ENCODE data around the gene SLFN14.
"Not testable (repeated sequence)": the region's sequence is repeated elsewhere in the genome, so short reads cannot be mapped to it uniquely, and the experiment has no call there.

Gene SLFN14
- long read RNA-seq, donor 1: 0 reads
- long read RNA-seq, donor 2: 0 reads
- long read RNA-seq, donor 3: 0 reads
- long read RNA-seq, donor 4: 0 reads
- long read RNA-seq, donor 5: 0 reads
- long read RNA-seq, donor 6: 0 reads
- long read RNA-seq, donor 7: 0 reads
- long read RNA-seq, donor 8: 0 reads

- DNase-seq: no peak
These were observed at the start of gene SLFN14 for GRCh38 chr17:35560703-35561102. TSS of gene SLFN14 (minus strand) at chr17:35560819. CDS start at chr17:35558062, 2,757 bp downstream.

GRCh38 chr17:35609831-35610230, 49.2 kb upstream of the SLFN14 start:
- DNase-seq: no peak

GRCh38 chr17:35607239-35607847, 46.7 kb upstream of the SLFN14 start:
- no peak for DNase-seq

DNA sequence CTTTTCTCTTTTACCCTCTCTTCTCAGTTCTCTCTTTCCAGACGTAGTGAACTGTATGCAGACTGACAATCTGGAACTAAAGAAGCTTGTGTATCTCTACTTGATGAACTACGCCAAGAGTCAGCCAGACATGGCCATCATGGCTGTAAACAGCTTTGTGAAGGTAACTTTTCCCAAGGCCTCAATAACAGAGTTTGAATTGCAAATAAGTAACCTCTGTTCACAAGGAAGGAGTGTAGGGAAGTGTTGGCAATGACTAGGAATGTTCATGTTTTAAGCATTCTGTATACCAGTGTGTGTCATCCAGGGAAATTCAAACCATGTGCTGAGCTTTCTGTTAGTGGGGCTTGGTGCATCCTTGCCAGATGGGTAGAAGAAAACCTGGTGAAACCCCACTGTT, 45.1 kb upstream of the SLFN14 start:
- DNase-seq: no peak

- no peak for DNase-seq
These were observed 43.1 kb upstream of the SLFN14 start for GRCh38 chr17:35603674-35604073.

DNA sequence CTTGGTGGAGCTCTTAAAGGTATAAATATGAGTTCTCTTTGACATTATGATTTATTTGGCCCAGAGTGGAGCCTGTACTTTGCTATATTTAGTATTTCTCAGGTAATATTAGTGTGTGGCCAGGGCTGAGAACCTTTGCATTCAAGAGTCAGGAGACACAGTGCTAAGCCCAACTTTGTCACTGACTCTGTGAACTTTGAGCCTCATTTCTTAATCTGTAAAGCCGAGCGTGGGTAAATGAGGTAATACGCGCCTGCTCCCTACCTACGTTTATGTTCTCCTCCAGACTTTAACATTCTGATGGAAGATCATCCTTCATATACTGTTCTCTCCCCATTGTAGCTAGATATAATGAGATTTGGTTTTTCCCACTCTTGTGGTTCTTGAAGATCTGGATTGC, 37.0 kb upstream of the SLFN14 start:
- DNase-seq: no peak

DNA sequence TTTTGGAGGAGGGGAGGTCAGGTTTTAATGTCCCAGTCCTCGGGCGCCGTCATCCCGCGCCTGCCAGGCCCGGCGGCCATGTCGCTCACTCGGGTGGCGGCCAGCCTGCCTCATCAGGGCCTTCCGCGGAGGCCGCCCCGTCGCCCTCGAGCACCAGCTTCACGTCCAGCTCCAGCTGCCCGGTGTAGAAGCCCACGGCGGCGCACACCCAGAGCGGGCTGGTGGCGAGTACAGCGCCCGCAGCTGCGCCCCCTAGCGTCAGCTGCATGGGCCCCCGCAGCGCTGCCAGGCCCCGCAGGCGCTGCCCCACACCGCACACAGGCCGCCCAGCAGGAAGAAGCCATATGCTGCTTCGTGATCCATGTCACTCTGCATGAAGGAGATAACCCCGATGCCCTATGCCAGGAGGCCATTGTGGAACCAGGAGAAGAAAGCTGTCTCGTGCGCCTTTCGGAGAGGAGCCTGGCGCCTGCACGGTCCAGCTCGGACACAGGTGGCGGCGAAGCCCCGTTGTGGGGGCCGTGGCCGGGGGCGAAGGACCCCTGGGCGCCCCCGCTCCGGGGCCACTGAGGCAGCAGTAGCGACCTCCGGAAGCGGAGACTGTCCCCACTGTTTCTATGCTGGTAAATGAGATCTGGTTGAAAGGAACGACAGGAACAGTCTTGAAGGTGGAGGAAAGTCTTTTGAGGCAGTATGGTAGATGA, 36.1 kb upstream of the SLFN14 start:
- no peak for DNase-seq

DNA sequence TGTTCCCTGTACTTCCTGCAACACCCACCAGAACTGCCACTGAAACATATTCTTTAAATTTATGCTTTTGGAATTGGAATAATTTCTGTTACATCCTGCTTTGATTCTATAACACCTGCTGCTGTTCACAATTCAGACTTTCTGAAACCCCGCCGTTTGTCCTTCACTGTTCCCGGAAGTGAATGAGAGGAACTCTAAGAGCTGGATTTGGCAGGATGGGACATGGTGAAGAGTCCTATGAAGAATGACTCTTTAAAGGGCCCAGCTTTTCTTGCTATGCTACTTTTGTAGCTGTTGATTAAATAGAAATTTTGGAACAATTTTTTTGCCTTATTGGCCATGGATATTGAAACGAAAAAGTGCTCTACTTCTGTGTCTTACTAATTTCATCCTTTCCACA, 35.5 kb upstream of the SLFN14 start:
- DNase-seq: no peak

DNA sequence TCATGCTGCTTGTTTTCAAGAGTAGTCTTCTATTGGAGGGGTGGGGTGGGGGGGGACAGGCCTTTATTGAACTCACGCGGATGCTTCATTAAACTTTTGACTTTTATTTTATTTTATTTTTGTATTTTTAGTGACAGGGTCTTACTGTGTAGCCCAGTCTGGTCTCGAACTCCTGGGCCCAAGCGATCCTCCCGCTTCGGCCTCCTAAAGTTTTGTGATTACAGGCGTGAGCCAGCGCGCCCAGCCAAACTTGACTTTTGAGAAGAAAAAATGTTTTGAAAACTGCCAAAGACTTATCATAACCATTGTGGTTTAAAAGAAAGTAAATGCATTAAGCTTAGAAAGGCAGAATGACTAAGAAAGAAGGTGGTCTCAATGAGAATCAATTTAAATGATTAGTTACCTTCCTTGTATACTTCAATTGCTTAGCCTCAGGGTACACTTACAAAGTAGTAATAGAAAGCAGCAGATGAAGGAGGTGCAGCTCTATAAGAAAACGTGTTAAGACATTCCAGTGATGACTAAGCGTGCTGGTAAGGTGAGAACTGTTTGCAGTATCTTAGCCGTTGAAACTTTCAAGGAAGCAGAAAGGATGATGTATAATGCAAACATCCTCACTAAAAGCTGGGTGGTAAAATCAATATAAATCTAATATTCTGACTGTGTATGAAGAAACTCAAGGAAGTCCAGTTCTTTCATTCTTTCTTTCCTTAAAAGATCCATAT, 27.7 kb upstream of the SLFN14 start:
- no peak for DNase-seq

DNA sequence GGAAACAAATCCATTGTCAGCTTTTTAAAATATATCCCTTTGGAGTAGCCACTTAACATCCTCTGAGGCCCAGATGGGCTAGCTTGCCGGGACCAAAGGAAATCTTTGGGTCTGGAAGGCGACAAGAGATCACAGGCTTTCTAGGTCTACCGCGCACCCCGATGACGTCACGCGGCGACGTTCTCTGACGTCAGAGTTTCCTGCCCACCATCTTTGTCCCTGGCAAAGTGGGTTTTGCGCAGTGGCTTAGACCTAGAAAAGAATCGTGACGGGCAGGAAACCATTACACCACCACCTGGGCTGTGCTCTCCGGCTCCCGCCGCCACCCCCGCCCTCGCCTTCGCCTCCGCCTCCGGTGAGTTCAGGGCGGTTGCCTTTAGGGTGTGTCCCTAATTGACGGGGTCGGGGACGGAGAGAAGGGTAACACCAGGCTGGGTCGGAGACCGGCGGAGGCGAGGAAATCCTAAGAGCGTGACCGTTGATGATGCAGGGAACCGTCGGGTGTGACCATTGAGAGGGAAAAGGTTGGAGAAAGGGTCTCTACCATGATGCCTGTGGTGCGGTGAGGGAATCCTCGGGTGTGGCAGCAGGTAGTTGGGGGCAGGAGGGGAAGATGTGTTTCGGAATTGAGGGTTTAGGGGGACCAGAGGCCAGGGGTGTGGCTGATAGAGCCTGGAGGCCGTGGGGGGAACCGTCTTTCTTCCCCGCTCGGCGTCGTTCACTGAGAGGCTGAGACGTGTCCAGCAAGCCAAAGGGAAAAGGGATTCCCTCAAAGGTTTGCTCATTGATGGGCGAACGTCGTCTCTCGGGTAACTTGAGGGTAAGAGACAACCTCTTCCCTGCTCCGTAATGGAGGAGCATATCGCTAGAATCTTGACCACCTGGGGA, 26.7 kb upstream of the SLFN14 start, which contains the start of gene AP2B1:
AP2B1 (plus strand) TSS at position 249 of the 888 bp plus-strand sequence. CDS start 6,709 bp downstream, outside the sequence.
- peak; percentile 92 for DNase-seq

DNA sequence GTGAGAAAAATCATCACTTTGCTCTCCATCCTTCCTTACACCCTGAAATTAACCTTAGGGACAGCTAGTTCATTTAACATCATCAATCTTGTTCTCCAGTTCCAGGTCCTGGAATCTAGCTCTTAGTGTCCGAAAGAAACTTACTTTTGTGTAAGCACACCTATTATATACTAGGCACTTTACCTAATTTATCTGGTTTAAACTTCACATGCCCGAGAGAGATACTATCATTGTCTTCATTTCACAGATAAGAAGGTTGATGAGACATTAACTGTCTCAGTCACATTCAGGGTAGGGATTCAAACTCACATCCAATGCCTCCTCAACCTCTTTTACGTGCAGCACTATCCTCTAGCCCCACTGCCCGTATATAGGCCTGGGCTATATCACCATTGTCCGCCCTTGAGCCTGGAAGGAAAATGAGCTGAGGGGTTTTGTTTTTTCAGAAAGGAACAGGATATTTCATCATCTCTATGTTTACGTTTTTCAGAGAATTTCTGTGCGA, 26.0 kb upstream of the SLFN14 start:
- DNase-seq: no peak

DNA sequence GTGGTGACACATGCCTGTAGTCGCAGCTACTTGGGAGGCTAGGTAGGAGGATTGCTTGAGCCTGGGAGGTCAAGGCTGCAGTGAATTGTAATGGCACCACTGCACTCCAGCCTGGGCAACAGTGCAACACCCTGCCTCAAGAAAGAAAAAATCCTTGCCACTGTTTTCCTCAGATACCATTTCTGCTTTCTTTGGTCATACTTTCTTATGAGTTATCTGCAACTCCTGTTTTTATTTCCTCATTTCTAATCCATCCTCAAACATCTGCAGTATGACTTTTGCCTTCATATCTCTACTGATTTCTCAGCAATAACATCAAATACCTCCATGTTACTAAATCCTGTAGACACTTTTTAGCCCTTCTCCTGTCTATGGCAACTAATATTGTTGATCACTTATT, 23.4 kb upstream of the SLFN14 start:
- DNase-seq: no peak

DNA sequence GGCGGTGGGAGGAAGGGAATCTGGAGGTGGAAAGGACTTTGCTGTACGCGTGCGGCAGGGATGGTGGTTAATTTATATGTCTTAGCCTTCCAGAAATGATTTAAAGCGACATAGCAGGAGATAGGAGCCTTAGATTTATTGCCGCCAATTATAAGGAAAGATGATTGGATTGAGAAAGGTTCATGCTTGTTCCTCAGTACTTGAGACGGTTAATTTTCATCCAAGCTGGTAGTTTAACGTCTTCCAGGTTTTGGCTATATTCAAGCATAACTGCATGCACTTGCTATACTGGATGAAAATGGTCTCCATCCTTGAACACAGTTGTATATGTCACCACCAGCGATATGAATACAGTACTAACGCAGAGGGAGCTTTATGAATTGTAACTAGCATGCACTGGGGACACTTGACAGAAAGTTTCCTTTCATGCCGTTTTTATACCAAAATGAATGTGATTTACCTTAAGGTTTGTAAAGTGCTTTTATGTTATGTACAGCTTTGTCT, 18.4 kb upstream of the SLFN14 start:
- no peak for DNase-seq

GRCh38 chr17:35578197-35578928, 17.7 kb upstream of the SLFN14 start, which contains the start of gene PEX12:
TSS of gene PEX12 (minus strand) at chr17:35578571. CDS start at chr17:35578021, 550 bp downstream.
- peak; percentile 88 for DNase-seq

GRCh38 chr17:35577830-35578196, 17.2 kb upstream of the SLFN14 start:
- DNase-seq: no peak

- no peak for DNase-seq
These were observed 15.1 kb upstream of the SLFN14 start for GRCh38 chr17:35575759-35576158.

DNA sequence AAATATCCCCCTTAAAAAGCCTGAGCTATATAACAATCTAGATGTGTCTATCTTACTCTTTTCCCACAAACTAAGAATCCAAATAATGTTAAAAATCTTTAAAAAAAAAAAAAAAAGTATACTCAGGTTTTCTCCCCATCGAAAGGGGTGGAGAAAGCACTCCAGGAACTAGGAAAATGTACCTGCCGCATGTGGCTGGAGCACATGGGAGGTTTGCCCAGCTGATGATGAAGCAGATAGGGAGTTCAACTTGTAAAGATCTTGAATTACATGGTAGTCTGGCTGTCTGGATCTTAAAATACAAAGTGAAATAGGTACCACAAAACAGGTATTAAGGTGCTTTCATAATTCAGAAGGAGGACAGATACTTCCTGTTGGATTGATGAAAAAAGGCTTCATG, 8.8 kb upstream of the SLFN14 start:
- DNase-seq: no peak

DNA sequence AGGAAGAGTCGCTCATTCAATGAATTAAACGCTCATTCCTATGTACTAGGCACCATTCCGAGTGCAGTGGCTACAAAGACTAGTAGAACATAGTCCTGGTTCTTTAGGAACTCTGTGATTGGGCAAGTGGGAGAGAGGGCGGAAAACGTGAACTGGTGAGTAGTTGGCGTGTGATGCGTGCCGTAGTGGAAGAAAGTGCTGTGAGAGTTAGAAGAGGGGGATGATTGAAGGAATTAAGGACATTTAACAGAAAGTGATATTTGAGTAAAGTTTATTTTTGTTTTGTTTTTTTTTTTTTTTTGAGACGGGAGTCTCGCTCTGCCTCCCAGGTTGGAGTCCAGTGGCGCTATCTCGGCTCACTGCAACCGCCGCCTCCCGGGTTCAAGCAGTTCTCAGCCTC, 7.9 kb upstream of the SLFN14 start:
- DNase-seq: no peak

- DNase-seq: no peak
These were observed 6.3 kb upstream of the SLFN14 start for GRCh38 chr17:35566968-35567367.

GRCh38 chr17:35563181-35563580, 2.6 kb upstream of the SLFN14 start:
- DNase-seq: not testable (repeated sequence)
